ENCODE data around the gene NF2. TPM values are rescaled to one million over a fixed set of nuclear protein-coding genes. Genes with fewer than 3 reads are reported as not detected.
A peak's percentile ranks its signal among the peaks of the same experiment; 100 is the strongest.

NF2 gene
- total RNA-seq, 4 donors from 2014 or later, result 30.5 to 82.5 (median 36.6) TPM

DNA sequence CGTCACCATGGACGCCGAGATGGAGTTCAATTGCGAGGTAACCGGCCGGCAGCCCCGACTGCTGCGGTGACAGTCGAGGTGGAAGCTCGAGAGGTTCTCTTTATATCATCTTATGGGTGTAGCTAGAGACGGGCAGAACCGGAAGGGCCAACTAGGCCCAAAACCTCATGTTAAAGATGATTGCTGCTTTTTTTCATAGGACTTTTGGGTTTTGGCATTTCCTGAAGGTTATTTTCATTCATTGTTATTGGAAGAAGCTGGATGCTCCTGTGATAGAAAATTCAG is 585 bp downstream of the NF2 start:
- Histone ChIP-seq H3K9me3 (no peaks in the 10 kb centered on the region), H3K4me3 (peak overlapping the region; percentile 74 to 95 (median 82)), H3K36me3 (no peaks in the 10 kb centered on the region), H3K27me3 (no peaks in the 10 kb centered on the region), H3K4me1 (peaks cover 0 to 26% (median 0%) of the 10 kb centered on the region in 4 donors), H3K27ac (peak overlapping the region; percentile 86 to 96 (median 92))
- TF ChIP-seq POLR2A (IDR thresholded peaks at IDR 0.05), result no peak
- TF ChIP-seq, protein P1, sequence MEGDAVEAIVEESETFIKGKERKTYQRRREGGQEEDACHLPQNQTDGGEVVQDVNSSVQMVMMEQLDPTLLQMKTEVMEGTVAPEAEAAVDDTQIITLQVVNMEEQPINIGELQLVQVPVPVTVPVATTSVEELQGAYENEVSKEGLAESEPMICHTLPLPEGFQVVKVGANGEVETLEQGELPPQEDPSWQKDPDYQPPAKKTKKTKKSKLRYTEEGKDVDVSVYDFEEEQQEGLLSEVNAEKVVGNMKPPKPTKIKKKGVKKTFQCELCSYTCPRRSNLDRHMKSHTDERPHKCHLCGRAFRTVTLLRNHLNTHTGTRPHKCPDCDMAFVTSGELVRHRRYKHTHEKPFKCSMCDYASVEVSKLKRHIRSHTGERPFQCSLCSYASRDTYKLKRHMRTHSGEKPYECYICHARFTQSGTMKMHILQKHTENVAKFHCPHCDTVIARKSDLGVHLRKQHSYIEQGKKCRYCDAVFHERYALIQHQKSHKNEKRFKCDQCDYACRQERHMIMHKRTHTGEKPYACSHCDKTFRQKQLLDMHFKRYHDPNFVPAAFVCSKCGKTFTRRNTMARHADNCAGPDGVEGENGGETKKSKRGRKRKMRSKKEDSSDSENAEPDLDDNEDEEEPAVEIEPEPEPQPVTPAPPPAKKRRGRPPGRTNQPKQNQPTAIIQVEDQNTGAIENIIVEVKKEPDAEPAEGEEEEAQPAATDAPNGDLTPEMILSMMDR (IDR thresholded peaks at IDR 0.05), result no peak
- peak in 2 of 3 donors; percentile 43 to 75 for DNase-seq

DNA sequence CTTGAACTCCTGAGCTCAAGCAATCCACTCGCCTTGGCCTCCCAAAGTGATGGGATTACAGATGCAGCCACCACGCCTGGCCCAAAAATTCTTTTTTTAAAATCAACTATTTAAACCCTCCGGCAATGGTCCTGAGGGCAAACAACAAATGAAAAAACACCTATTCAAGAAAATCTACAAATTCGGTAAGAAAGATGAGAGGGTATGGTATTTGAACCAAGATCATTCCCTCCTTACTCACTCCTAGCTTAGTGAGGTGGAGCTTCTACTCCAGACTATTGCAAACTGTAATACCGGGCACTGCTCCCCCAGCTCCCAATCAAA is 2.1 kb downstream of the NF2 start:
- no peak overlapping the region for H3K27ac ChIP-seq
- TF ChIP-seq, protein P1 (IDR thresholded peaks at IDR 0.05), result no peak
- no peak for TF ChIP-seq POLR2A (IDR thresholded peaks at IDR 0.05)
- no peaks in the 10 kb centered on the region for H3K36me3 ChIP-seq
- no peaks in the 10 kb centered on the region for H3K27me3 ChIP-seq
- no peaks in the 10 kb centered on the region for H3K9me3 ChIP-seq
- DNase-seq, result no peak
- H3K4me1 ChIP-seq, result peaks cover 0 to 26% (median 0%) of the 10 kb centered on the region in 4 donors
- no peak overlapping the region for H3K4me3 ChIP-seq

DNA sequence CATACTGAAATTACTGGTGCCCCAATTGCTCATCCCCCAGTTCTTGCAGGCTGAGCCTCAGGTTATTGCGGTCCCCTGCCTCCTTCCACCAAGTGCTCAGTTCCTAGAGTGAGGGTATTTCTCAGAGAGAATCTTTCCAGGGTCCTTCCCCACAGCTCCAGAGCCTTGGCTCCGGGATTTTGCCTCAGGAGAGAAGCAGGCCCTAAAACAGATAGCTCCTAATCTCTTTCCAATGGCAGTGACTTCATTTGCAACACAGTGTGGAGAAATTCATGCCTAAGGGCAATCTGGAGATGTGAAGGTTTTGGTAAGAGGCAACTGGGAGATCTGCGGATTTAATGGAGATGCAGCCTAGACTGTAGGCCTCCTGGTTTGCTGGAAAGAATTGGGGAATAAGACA is 2.9 kb downstream of the NF2 start:
- no peak overlapping the region for H3K27ac ChIP-seq
- H3K4me3 ChIP-seq, result no peak overlapping the region
- no peaks in the 10 kb centered on the region for H3K27me3 ChIP-seq
- H3K36me3 ChIP-seq, result no peaks in the 10 kb centered on the region
- TF ChIP-seq, protein P1 (IDR thresholded peaks at IDR 0.05), result no peak
- TF ChIP-seq POLR2A (IDR thresholded peaks at IDR 0.05), result no peak
- no peaks in the 10 kb centered on the region for H3K9me3 ChIP-seq
- H3K4me1 ChIP-seq, result peaks cover 0 to 26% (median 0%) of the 10 kb centered on the region in 4 donors
- DNase-seq, result no peak

DNA sequence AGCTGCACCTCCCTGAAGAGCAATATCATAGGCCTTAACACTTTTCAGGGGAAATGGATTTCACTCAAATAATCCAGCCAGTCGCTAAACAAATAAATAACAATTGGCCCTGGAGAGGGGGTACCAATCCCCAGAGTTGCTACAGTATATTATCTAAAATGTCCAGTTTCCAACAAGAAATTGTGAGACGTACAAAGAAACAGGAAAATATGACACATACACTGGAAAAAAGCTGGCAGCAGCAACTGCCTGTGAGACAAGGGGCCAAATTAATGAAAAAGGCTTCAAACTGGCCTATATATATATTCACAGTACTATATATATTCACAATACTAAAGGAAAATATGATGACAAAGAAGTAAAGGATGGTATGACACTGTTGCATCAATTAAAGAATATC is 4.0 kb downstream of the NF2 start:
- H3K4me3 ChIP-seq, result no peak overlapping the region
- peaks cover 0 to 25% (median 0%) of the 10 kb centered on the region in 4 donors for H3K4me1 ChIP-seq
- no peak overlapping the region for H3K27ac ChIP-seq
- no peak for DNase-seq
- no peaks in the 10 kb centered on the region for H3K9me3 ChIP-seq
- no peak for TF ChIP-seq POLR2A (IDR thresholded peaks at IDR 0.05)
- TF ChIP-seq, protein P1 (IDR thresholded peaks at IDR 0.05), result no peak
- H3K36me3 ChIP-seq, result no peaks in the 10 kb centered on the region
- H3K27me3 ChIP-seq, result no peaks in the 10 kb centered on the region

DNA sequence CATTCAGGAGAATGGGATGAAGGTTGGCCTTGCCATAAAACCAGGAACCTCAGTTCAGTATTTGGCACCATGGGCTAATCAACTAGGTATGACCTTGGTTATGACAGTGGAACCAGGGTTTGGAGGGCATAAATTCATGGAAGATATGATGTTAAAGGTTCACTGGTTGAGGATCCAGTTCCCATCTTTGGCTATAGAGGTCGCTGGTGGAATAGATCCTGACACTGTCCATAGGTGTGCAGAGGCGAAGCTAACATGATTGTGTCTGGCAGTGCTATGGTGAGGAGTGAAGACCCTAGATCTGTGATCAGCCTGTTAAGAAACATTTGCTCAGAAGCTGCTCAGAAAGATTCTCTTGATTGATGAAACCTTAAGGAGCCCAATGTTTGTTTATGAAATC is 5.7 kb downstream of the NF2 start:
- Histone ChIP-seq H3K27me3 (no peaks in the 10 kb centered on the region), H3K27ac (no peak overlapping the region), H3K36me3 (no peaks in the 10 kb centered on the region), H3K4me3 (no peak overlapping the region), H3K9me3 (no peaks in the 10 kb centered on the region), H3K4me1 (peaks cover 0 to 21% (median 0%) of the 10 kb centered on the region in 4 donors)
- TF ChIP-seq, protein P1 (IDR thresholded peaks at IDR 0.05), result no peak
- no peak for TF ChIP-seq POLR2A (IDR thresholded peaks at IDR 0.05)
- DNase-seq, result no peak

DNA sequence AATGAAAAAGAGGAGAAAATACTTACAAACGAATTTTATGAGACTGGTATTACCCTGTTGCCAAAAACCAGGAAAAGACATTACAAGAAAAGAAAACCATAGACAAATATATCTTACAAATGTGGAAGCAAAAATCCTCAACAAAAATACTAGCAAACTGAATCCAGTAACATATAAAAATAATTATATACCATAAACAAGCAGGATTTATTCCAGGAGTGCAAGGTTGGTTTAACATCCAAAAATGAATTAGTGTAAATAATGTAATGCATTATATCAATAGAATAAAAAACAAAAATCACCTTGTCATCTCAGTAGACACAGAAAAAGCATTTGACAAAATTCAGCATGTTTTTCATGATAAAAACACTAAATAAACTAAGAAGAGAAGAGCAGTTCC is 7.3 kb downstream of the NF2 start:
- H3K4me3 ChIP-seq, result no peak overlapping the region
- H3K4me1 ChIP-seq, result peaks cover 0 to 6% (median 0%) of the 10 kb centered on the region in 4 donors
- no peaks in the 10 kb centered on the region for H3K36me3 ChIP-seq
- no peak overlapping the region for H3K27ac ChIP-seq
- H3K9me3 ChIP-seq, result no peaks in the 10 kb centered on the region
- no peak for TF ChIP-seq POLR2A (IDR thresholded peaks at IDR 0.05)
- TF ChIP-seq, protein P1 (IDR thresholded peaks at IDR 0.05), result no peak
- DNase-seq, result no peak
- H3K27me3 ChIP-seq, result no peaks in the 10 kb centered on the region

Measured in Peyer's patch (tissue), 4 donors.